Liver (tissue), 9 donors: ENCODE results near the gene RBM47. TPM values are rescaled to one million over a fixed set of nuclear protein-coding genes. Genes with fewer than 3 reads are reported as not detected.
A peak's percentile ranks its signal among the peaks of the same experiment; 100 is the strongest.

Experiments used
- DNase-seq: peaks from one replicate; pipeline ENCODE4 v3.0.0-alpha.2; 2017; ENCODE audit warnings: low spot score
- H3K27ac ChIP-seq, 2 donors: one replicate each; pipeline ENCODE4 v1.7.0; 2013; ENCODE audit warnings: inconsistent platforms in 2 of 2, low read length in 2 of 2, control low read depth in 1 of 2, low read depth in 1 of 2, mild to moderate bottlenecking in 1 of 2
- H3K27me3 ChIP-seq, 4 donors: one replicate each; pipeline versions ENCODE4 v1.6.1 to v1.7.0; 2013; ENCODE audit warnings: low read length in 3 of 4, inconsistent platforms in 1 of 4, mild to moderate bottlenecking in 1 of 4, moderate library complexity in 1 of 4; ENCODE audit not compliant: control insufficient read depth in 4 of 4, insufficient read depth in 4 of 4
- H3K36me3 ChIP-seq, 4 donors: one replicate each; pipeline versions ENCODE4 v1.6.1 to v1.7.0; 2013; ENCODE audit warnings: low read length in 3 of 4, mild to moderate bottlenecking in 3 of 4, low read depth in 1 of 4, moderate library complexity in 1 of 4; ENCODE audit not compliant: control insufficient read depth in 4 of 4, insufficient read depth in 3 of 4
- H3K4me1 ChIP-seq, 4 donors: one replicate each; pipeline versions ENCODE4 v1.6.1 to v1.7.0; 2013; ENCODE audit warnings: low read length in 3 of 4, mild to moderate bottlenecking in 3 of 4, moderate library complexity in 1 of 4; ENCODE audit not compliant: control insufficient read depth in 4 of 4, insufficient read depth in 4 of 4
- H3K4me3 ChIP-seq, 3 donors: one replicate each; pipeline versions ENCODE4 v1.6.1 to v1.7.0; 2013; ENCODE audit warnings: low read length in 3 of 3, control low read depth in 1 of 3, low read depth in 1 of 3, mild to moderate bottlenecking in 1 of 3
- H3K9ac ChIP-seq, 2 donors: one replicate each; pipeline ENCODE4 v1.7.0; 2013; ENCODE audit warnings: low read length in 2 of 2, mild to moderate bottlenecking in 2 of 2, moderate library complexity in 2 of 2, control low read depth in 1 of 2, low read depth in 1 of 2
- H3K9me3 ChIP-seq, 4 donors: one replicate each; pipeline versions ENCODE4 v1.6.1 to v1.7.0; 2013; ENCODE audit warnings: low read length in 3 of 4; ENCODE audit not compliant: control insufficient read depth in 4 of 4
- CTCF ChIP-seq: fragments of 150-350 bp; IDR thresholded peaks from 2 replicates; pipeline ENCODE4 v1.5.1; 2017; ENCODE audit warnings: improper control_type of control experiment, low read depth, low read length; ENCODE audit not compliant: missing input control
- EGR1 ChIP-seq, 2 donors: IDR thresholded peaks; 2 replicates each; pipeline ENCODE4 v1.6.1; 2016 to 2018; ENCODE audit warnings: antibody characterized with exemption in 2 of 2, low read depth in 2 of 2
- FOXA1 ChIP-seq: IDR thresholded peaks from 2 replicates; pipeline ENCODE4 v1.6.1; 2016; ENCODE audit warnings: antibody characterized with exemption
- HNF4A ChIP-seq, 2 donors: conservative IDR thresholded peaks; 2 replicates each; pipeline ENCODE4 v1.6.1; 2016; ENCODE audit warnings: antibody characterized with exemption in 2 of 2, mild to moderate bottlenecking in 2 of 2
- JUND ChIP-seq, 2 donors: IDR thresholded peaks; 2 replicates each; pipeline ENCODE4 v1.6.1; 2016; ENCODE audit warnings: antibody characterized with exemption in 2 of 2
- MAX ChIP-seq: IDR thresholded peaks from 2 replicates; pipeline ENCODE4 v1.6.1; 2016; ENCODE audit warnings: antibody characterized with exemption
- NR2F2 ChIP-seq: IDR thresholded peaks from 2 replicates; pipeline ENCODE4 v1.6.1; 2016; ENCODE audit warnings: antibody characterized with exemption
- RAD21 ChIP-seq, 2 donors: IDR thresholded peaks; 2 replicates each; pipeline ENCODE4 v1.6.1; 2016; ENCODE audit warnings: antibody characterized with exemption in 2 of 2, mild to moderate bottlenecking in 2 of 2
- RXRA ChIP-seq, 2 donors: IDR thresholded peaks; 2 replicates each; pipeline ENCODE4 v1.6.1; 2017 to 2018; ENCODE audit warnings: antibody characterized with exemption in 2 of 2, mild to moderate bottlenecking in 1 of 2
- SP1 ChIP-seq: IDR thresholded peaks from 2 replicates; pipeline ENCODE4 v1.6.1; 2018; ENCODE audit warnings: antibody characterized with exemption, mild to moderate bottlenecking
- YY1 ChIP-seq: IDR thresholded peaks from 2 replicates; pipeline ENCODE4 v1.6.1; 2016; ENCODE audit warnings: antibody characterized with exemption, mild to moderate bottlenecking
- WGBS: extraction: QIAGEN DNeasy Blood & Tissue Kit; methylation state at CpG from one replicate; pipeline ENCODE4 v1.1.7; 2013; 5-methylcytosine and 5-hydroxymethylcytosine counted together
- polyA plus RNA-seq, 2 donors: library from polyadenylated mRNA; stranded (reverse) in 1 of 2; unstranded in 1 of 2; fragments of 200-250 nt in 1 of 2; fragments of >200 nt in 1 of 2; fragmentation: Nextera tagmentation in 1 of 2; extraction: Ambion mirVana in 1 of 2; gene quantifications; one replicate each; pipeline versions ENCODE4 v1.2.1 to v1.2.3, GENCODE V29; 2013 to 2015
- total RNA-seq, 2 donors: library from RNA; depleted of rRNA; stranded (reverse); fragments of >200 nt; gene quantifications; one replicate each; pipeline ENCODE4 v1.2.3, GENCODE V29; 2014
- TF ChIP-seq, protein P1 (sequence below): IDR thresholded peaks from 2 replicates; pipeline ENCODE4 v1.6.1; 2016; ENCODE audit warnings: antibody characterized with exemption
- TF ChIP-seq, protein P2 (sequence below): IDR thresholded peaks from 2 replicates; pipeline ENCODE4 v1.6.1; 2016; ENCODE audit warnings: antibody characterized with exemption
- TF ChIP-seq, protein P3 (sequence below): IDR thresholded peaks from 2 replicates; pipeline ENCODE4 v1.6.1; 2016; ENCODE audit warnings: antibody characterized with exemption, mild to moderate bottlenecking
- donor health status: healthy.
- donor health status: healthy.
- donor health status: healthy.
- donor health status: healthy.
- donor health status: healthy.

RBM47 gene
- total and polyA plus RNA-seq, 4 donors: 16.5 to 81.2 (median 24.7) TPM

DNA sequence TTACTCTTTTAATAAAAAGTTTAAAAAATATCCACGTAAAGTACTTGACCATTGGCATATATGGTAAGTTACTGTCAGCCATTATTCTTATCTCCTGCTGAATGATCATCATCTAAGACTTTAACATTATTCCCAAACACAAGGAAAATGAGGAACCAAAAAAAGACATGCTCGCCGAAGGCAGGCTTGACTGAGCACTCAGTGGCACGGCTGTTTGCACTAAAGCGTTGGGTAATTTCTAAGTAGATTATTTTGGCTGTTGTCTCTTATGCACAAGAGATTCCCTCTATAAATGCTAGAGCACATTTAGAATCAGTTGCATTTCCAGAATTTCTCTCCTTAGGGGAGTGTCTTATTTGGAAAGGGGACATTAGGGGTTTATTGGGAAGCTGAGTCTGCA lies 211.7 kb downstream of the RBM47 start:
- H3K27me3 ChIP-seq: no peaks in the 10 kb centered on the region
- TF ChIP-seq HNF4A (conservative IDR thresholded peaks at IDR 0.05) (no peak), JUND (IDR thresholded peaks at IDR 0.05) (no peak), NR2F2 (no peak)
- TF ChIP-seq, protein P1, sequence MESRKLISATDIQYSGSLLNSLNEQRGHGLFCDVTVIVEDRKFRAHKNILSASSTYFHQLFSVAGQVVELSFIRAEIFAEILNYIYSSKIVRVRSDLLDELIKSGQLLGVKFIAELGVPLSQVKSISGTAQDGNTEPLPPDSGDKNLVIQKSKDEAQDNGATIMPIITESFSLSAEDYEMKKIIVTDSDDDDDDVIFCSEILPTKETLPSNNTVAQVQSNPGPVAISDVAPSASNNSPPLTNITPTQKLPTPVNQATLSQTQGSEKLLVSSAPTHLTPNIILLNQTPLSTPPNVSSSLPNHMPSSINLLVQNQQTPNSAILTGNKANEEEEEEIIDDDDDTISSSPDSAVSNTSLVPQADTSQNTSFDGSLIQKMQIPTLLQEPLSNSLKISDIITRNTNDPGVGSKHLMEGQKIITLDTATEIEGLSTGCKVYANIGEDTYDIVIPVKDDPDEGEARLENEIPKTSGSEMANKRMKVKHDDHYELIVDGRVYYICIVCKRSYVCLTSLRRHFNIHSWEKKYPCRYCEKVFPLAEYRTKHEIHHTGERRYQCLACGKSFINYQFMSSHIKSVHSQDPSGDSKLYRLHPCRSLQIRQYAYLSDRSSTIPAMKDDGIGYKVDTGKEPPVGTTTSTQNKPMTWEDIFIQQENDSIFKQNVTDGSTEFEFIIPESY: no peak
- peak overlapping the region; percentile 89 to 90 for H3K27ac ChIP-seq
- no peaks in the 10 kb centered on the region for H3K9me3 ChIP-seq
- H3K4me1 ChIP-seq: peaks cover 9 to 50% (median 42%) of the 10 kb centered on the region in 4 donors
- DNase-seq: no peak
- H3K4me3 ChIP-seq: peak overlapping the region in 1 of 3 donors; percentile 12
- 43% methylated on average over 5 of the region's 5 CpGs for WGBS
- H3K9ac ChIP-seq: peak overlapping the region in 1 of 2 donors; percentile 28
- peaks cover 1 to 13% (median 2%) of the 10 kb centered on the region in 4 donors for H3K36me3 ChIP-seq

GRCh38 chr4:40414673-40415072 lies 215.0 kb downstream of the RBM47 start:
- H3K27me3 ChIP-seq: no peaks in the 10 kb centered on the region
- H3K27ac ChIP-seq: no peak overlapping the region
- no peaks in the 10 kb centered on the region for H3K36me3 ChIP-seq
- peaks cover 5 to 40% (median 32%) of the 10 kb centered on the region in 4 donors for H3K4me1 ChIP-seq
- WGBS: 22% methylated on average over 3 of the region's 3 CpGs
- no peak overlapping the region for H3K9ac ChIP-seq
- H3K9me3 ChIP-seq: no peaks in the 10 kb centered on the region
- no peak overlapping the region for H3K4me3 ChIP-seq
- TF ChIP-seq YY1: no peak
- TF ChIP-seq EGR1 (IDR thresholded peaks at IDR 0.05; ENCODE audit: low read depth in 2 of 2): no peak
- TF ChIP-seq RAD21 (IDR thresholded peaks at IDR 0.05): peak; percentile 29 to 64
- TF ChIP-seq NR2F2: no peak
- no peak for TF ChIP-seq MAX
- TF ChIP-seq FOXA1: no peak
- TF ChIP-seq RXRA (IDR thresholded peaks at IDR 0.05): peak in 1 of 2 donors; percentile 34
- TF ChIP-seq, protein P2, sequence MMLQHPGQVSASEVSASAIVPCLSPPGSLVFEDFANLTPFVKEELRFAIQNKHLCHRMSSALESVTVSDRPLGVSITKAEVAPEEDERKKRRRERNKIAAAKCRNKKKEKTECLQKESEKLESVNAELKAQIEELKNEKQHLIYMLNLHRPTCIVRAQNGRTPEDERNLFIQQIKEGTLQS: no peak
- peak; percentile 24 to 44 for TF ChIP-seq HNF4A (conservative IDR thresholded peaks at IDR 0.05)
- TF ChIP-seq, protein P3, sequence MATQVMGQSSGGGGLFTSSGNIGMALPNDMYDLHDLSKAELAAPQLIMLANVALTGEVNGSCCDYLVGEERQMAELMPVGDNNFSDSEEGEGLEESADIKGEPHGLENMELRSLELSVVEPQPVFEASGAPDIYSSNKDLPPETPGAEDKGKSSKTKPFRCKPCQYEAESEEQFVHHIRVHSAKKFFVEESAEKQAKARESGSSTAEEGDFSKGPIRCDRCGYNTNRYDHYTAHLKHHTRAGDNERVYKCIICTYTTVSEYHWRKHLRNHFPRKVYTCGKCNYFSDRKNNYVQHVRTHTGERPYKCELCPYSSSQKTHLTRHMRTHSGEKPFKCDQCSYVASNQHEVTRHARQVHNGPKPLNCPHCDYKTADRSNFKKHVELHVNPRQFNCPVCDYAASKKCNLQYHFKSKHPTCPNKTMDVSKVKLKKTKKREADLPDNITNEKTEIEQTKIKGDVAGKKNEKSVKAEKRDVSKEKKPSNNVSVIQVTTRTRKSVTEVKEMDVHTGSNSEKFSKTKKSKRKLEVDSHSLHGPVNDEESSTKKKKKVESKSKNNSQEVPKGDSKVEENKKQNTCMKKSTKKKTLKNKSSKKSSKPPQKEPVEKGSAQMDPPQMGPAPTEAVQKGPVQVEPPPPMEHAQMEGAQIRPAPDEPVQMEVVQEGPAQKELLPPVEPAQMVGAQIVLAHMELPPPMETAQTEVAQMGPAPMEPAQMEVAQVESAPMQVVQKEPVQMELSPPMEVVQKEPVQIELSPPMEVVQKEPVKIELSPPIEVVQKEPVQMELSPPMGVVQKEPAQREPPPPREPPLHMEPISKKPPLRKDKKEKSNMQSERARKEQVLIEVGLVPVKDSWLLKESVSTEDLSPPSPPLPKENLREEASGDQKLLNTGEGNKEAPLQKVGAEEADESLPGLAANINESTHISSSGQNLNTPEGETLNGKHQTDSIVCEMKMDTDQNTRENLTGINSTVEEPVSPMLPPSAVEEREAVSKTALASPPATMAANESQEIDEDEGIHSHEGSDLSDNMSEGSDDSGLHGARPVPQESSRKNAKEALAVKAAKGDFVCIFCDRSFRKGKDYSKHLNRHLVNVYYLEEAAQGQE: no peak
- peak; percentile 67 for TF ChIP-seq SP1
- no peak for TF ChIP-seq CTCF
- no peak for TF ChIP-seq JUND (IDR thresholded peaks at IDR 0.05)
- no peak for DNase-seq
